SK-N-SH (cell line): ENCODE measurements around the gene GPATCH2L. TPM values are rescaled to one million over a fixed set of nuclear protein-coding genes. Genes with fewer than 3 reads are reported as not detected.

Source experiments
- CTCF ChIA-PET: fragments of 300-600, 350-600 bp; formaldehyde crosslinking; extraction: SDS; loops from one replicate; lab custom pipeline; 2021; lab: Yijun Ruan, JAX
- POLR2A ChIA-PET: fragments of 350-600 bp; sonication (Branson Sonifier 250); formaldehyde crosslinking; extraction: SDS; loops from one replicate; lab custom pipeline; 2020; ENCODE audit warnings: antibody characterized with exemption, inconsistent platforms; lab: Yijun Ruan, JAX
- DNase-seq: peaks from one replicate; pipeline ENCODE4 v3.0.0; 2012
- H2AFZ ChIP-seq: fragments of 200-600 bp; sonication (generic); 2 replicates; pipeline ENCODE4 v1.8.1; 2016; ENCODE audit warnings: antibody characterized with exemption, mild to moderate bottlenecking, low read depth
- H3F3A ChIP-seq: fragments of 200-600 bp; sonication (generic); replicated peaks from 2 replicates; pipeline ENCODE3; 2016; ENCODE audit warnings: antibody characterized with exemption, mild to moderate bottlenecking; ENCODE audit not compliant: insufficient read depth
- H3K27ac ChIP-seq, 2 experiments: fragments of 200-500 bp in 1 of 2; fragments of 200-600 bp in 1 of 2; sonication (Bioruptor generic) in 1 of 2; sonication (generic), shearing (Covaris generic) in 1 of 2; 2 replicates each; pipeline versions ENCODE4 v1.5.1 to v1.6.1; 2014 to 2016; ENCODE audit warnings: low read depth in 2 of 2, inconsistent platforms in 1 of 2, low read length in 1 of 2, mild to moderate bottlenecking in 1 of 2, mixed read lengths in 1 of 2
- H3K27me3 ChIP-seq: fragments of 200-600 bp; sonication (generic), shearing (Covaris generic); 2 replicates; pipeline ENCODE4 v1.6.1; 2016; ENCODE audit warnings: mixed run types; ENCODE audit not compliant: insufficient read depth
- H3K36me3 ChIP-seq, 2 experiments: fragments of 200-500 bp in 1 of 2; fragments of 200-600 bp in 1 of 2; sonication (Bioruptor generic) in 1 of 2; sonication (generic) in 1 of 2; replicated peaks in 1 of 2; 2 replicates each; pipeline versions ENCODE3 to v1.5.1; 2014 to 2016; ENCODE audit warnings: low read length in 1 of 2, mild to moderate bottlenecking in 1 of 2; ENCODE audit not compliant: insufficient read depth in 2 of 2, control insufficient read depth in 1 of 2
- H3K4me1 ChIP-seq, 2 experiments: fragments of 200-500 bp in 1 of 2; fragments of 200-600 bp in 1 of 2; sonication (Bioruptor generic) in 1 of 2; sonication (generic), shearing (Covaris generic) in 1 of 2; 2 replicates each; pipeline versions ENCODE4 v1.5.1 to v1.6.1; 2014 to 2016; ENCODE audit warnings: low read depth in 1 of 2, low read length in 1 of 2, mixed run types in 1 of 2; ENCODE audit not compliant: insufficient read depth in 2 of 2, control insufficient read depth in 1 of 2
- H3K4me2 ChIP-seq: fragments of 200-600 bp; sonication (generic), shearing (Covaris generic); 2 replicates; pipeline ENCODE4 v1.6.1; 2017; ENCODE audit warnings: mixed run types
- H3K4me3 ChIP-seq, 2 experiments: fragments of 200-500 bp in 1 of 2; fragments of 200-600 bp in 1 of 2; sonication (Bioruptor generic) in 1 of 2; sonication (generic), shearing (Covaris generic) in 1 of 2; 2 replicates each; pipeline versions ENCODE4 v1.5.1 to v1.8.1; 2014 to 2016; ENCODE audit warnings: low read depth in 2 of 2, inconsistent platforms in 1 of 2, low read length in 1 of 2, mild to moderate bottlenecking in 1 of 2, mixed read lengths in 1 of 2, moderate library complexity in 1 of 2
- H3K79me2 ChIP-seq: fragments of 200-600 bp; sonication (generic); 2 replicates; pipeline ENCODE4 v1.8.1; 2017; ENCODE audit warnings: mild to moderate bottlenecking; ENCODE audit not compliant: insufficient read depth
- H3K9ac ChIP-seq: fragments of 200-600 bp; sonication (generic); 2 replicates; pipeline ENCODE4 v1.6.1; 2017; ENCODE audit warnings: mixed run types
- H3K9me2 ChIP-seq: fragments of 200-600 bp; sonication (generic); 2 replicates; pipeline ENCODE4 v1.6.1; 2017; ENCODE audit warnings: mixed run types
- H3K9me3 ChIP-seq: fragments of 200-600 bp; sonication (generic); 2 replicates; pipeline ENCODE4 v1.6.1; 2017; ENCODE audit warnings: mixed run types, mild to moderate bottlenecking, moderate library complexity
- H4K20me1 ChIP-seq: fragments of 200-600 bp; sonication (generic); 2 replicates; pipeline ENCODE4 v1.6.1; 2017; ENCODE audit warnings: mild to moderate bottlenecking, mixed run types; ENCODE audit not compliant: insufficient read depth
- CHD2 ChIP-seq: fragments of 150-350 bp; IDR thresholded peaks from 2 replicates; pipeline ENCODE4 v1.6.1; 2018; ENCODE audit warnings: low read length; ENCODE audit not compliant: partially characterized antibody
- EZH2phosphoT487 ChIP-seq: fragments of 200-600 bp; sonication (generic); IDR thresholded peaks from 2 replicates; pipeline ENCODE4 v1.6.1; 2017; ENCODE audit warnings: low read depth, mixed run types, mild to moderate bottlenecking, antibody characterized with exemption, moderate library complexity, borderline replicate concordance
- FOSL2 ChIP-seq: IDR thresholded peaks from 2 replicates; pipeline ENCODE4 v1.4.0; 2012; ENCODE audit warnings: low read depth, mild to moderate bottlenecking, moderate library complexity, borderline replicate concordance
- FOXM1 ChIP-seq: IDR thresholded peaks from 2 replicates; pipeline ENCODE4 v1.4.0; 2012; ENCODE audit warnings: low read depth, mild to moderate bottlenecking
- JUND ChIP-seq: IDR thresholded peaks from 2 replicates; pipeline ENCODE4 v1.4.0; 2012
- NRF1 ChIP-seq: IDR thresholded peaks from 2 replicates; pipeline ENCODE4 v1.6.1; 2012; ENCODE audit warnings: low read depth, mild to moderate bottlenecking, low read length
- REST ChIP-seq: IDR thresholded peaks from 2 replicates; pipeline ENCODE4 v1.6.1; 2012; ENCODE audit warnings: mild to moderate bottlenecking, low read depth, low read length, moderate library complexity
- RFX5 ChIP-seq: IDR thresholded peaks from 2 replicates; pipeline ENCODE4 v1.6.1; 2012; ENCODE audit warnings: mild to moderate bottlenecking, improper control_type of control experiment, low read length
- TAF1 ChIP-seq: IDR thresholded peaks from 2 replicates; pipeline ENCODE4 v1.6.1; 2012; ENCODE audit warnings: low read depth, mild to moderate bottlenecking, low read length, moderate library complexity, borderline replicate concordance
- TEAD4 ChIP-seq: IDR thresholded peaks from 2 replicates; pipeline ENCODE4 v1.4.0; 2012; ENCODE audit warnings: mild to moderate bottlenecking, borderline replicate concordance; ENCODE audit not compliant: insufficient read depth
- USF2 ChIP-seq: fragments of 150-350 bp; IDR thresholded peaks from 2 replicates; pipeline ENCODE4 v1.6.1; 2017; ENCODE audit warnings: antibody characterized with exemption, low read length, low read depth, borderline replicate concordance
- ZBTB33 ChIP-seq: IDR thresholded peaks from 2 replicates; pipeline ENCODE4 v1.4.0; 2012; ENCODE audit warnings: low read depth, borderline replicate concordance
- WGBS: methylation state at CpG from one replicate; pipeline ENCODE4 v1.1.6; 2017; ENCODE audit warnings: low lambda C conversion rate; 5-methylcytosine and 5-hydroxymethylcytosine counted together
- polyA plus RNA-seq, 3 experiments: library from polyadenylated mRNA; depleted of rRNA; stranded (reverse); fragments of >200 nt; gene quantifications; 2 replicates each; pipeline ENCODE4 v1.2.3, GENCODE V29; 2012

The GPATCH2L gene
- polyA plus RNA-seq, 1 of the 3 experiments (the other 2 are of a cell fraction): 17.7 TPM

- no peak overlapping the region for H3K9ac ChIP-seq
- POLR2A ChIA-PET: no interaction called here
- H4K20me1 ChIP-seq: no peaks in the 10 kb centered on the region
- no peaks in the 10 kb centered on the region for H3K9me2 ChIP-seq
- no peak for DNase-seq
- no peak overlapping the region for H3K27ac ChIP-seq
- no peaks in the 10 kb centered on the region for H3K79me2 ChIP-seq
- 88% methylated on average over 6 of the region's 6 CpGs for WGBS
- H3K4me3 ChIP-seq: no peak overlapping the region
- TF ChIP-seq REST (no peak), FOXM1 (no peak)
- CTCF ChIA-PET: no interaction called here
- H3K9me3 ChIP-seq: no peaks in the 10 kb centered on the region
- H3F3A ChIP-seq: no peaks in the 10 kb centered on the region
- no peaks in the 10 kb centered on the region for H3K36me3 ChIP-seq
- no peak overlapping the region for H3K4me2 ChIP-seq
- no peaks in the 10 kb centered on the region for H3K4me1 ChIP-seq
- no peak overlapping the region for H2AFZ ChIP-seq
- H3K27me3 ChIP-seq: no peaks in the 10 kb centered on the region
Observed at GRCh38 chr14:76261371-76261811, 109.7 kb downstream of the GPATCH2L start.

- no peaks in the 10 kb centered on the region; a peak in 1 of 4 replicates for H3K4me1 ChIP-seq
- TF ChIP-seq NRF1: no peak
- TF ChIP-seq JUND: no peak
- TF ChIP-seq TEAD4: no peak
- no peak for TF ChIP-seq ZBTB33
- no peak for TF ChIP-seq TAF1
- TF ChIP-seq USF2: no peak
- no peak for TF ChIP-seq FOSL2
- TF ChIP-seq EZH2phosphoT487: no peak
- TF ChIP-seq CHD2: no peak
- TF ChIP-seq RFX5: no peak
- H3K4me3 ChIP-seq: no peak overlapping the region
- CTCF ChIA-PET: no interaction called here
- no peaks in the 10 kb centered on the region for H3K79me2 ChIP-seq
- H4K20me1 ChIP-seq: no peaks in the 10 kb centered on the region
- 76% methylated on average over 5 of the region's 5 CpGs for WGBS
- H3K9ac ChIP-seq: no peak overlapping the region
- POLR2A ChIA-PET: no interaction called here
- DNase-seq: no peak
- H3K4me2 ChIP-seq: no peak overlapping the region
- no peaks in the 10 kb centered on the region for H3K36me3 ChIP-seq
- H2AFZ ChIP-seq: no peak overlapping the region
- H3K27me3 ChIP-seq: no peaks in the 10 kb centered on the region
- H3F3A ChIP-seq: no peaks in the 10 kb centered on the region
- no peaks in the 10 kb centered on the region for H3K9me3 ChIP-seq
- H3K27ac ChIP-seq: no peak overlapping the region
- H3K9me2 ChIP-seq: no peaks in the 10 kb centered on the region
Observed at GRCh38 chr14:76262641-76263040, 110.9 kb downstream of the GPATCH2L start.
